GM12874 (cell line): ENCODE results near the gene PDZRN4.

Source experiments
- TF ChIP-seq, protein P1 (sequence below): IDR thresholded peaks from 2 replicates; pipeline ENCODE4 v1.5.1; 2011; ENCODE audit warnings: low read depth, mild to moderate bottlenecking, control low read depth, low read length, moderate library complexity; ENCODE audit not compliant: insufficient read depth

PDZRN4 gene

DNA sequence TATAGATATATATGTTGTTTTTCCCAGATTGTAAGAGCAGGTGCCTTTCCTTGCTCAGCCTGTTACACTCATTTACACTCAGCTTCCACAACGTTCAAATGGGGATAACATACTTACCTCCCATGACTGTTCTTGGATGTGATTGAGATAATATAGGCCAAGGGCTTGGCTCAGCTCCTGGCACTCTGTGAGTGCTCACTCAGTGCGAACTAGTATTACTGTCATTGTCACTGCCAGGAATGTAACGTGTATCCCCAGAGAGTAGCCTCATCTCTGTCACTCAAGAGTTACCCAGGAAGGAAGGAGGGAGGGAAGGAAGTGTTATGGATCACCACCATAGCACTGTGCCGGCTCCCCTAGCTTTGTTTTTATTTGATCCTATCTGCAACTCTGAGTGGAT, 307.9 kb downstream of the PDZRN4 start:
- TF ChIP-seq, protein P1, sequence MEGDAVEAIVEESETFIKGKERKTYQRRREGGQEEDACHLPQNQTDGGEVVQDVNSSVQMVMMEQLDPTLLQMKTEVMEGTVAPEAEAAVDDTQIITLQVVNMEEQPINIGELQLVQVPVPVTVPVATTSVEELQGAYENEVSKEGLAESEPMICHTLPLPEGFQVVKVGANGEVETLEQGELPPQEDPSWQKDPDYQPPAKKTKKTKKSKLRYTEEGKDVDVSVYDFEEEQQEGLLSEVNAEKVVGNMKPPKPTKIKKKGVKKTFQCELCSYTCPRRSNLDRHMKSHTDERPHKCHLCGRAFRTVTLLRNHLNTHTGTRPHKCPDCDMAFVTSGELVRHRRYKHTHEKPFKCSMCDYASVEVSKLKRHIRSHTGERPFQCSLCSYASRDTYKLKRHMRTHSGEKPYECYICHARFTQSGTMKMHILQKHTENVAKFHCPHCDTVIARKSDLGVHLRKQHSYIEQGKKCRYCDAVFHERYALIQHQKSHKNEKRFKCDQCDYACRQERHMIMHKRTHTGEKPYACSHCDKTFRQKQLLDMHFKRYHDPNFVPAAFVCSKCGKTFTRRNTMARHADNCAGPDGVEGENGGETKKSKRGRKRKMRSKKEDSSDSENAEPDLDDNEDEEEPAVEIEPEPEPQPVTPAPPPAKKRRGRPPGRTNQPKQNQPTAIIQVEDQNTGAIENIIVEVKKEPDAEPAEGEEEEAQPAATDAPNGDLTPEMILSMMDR = no peak

DNA sequence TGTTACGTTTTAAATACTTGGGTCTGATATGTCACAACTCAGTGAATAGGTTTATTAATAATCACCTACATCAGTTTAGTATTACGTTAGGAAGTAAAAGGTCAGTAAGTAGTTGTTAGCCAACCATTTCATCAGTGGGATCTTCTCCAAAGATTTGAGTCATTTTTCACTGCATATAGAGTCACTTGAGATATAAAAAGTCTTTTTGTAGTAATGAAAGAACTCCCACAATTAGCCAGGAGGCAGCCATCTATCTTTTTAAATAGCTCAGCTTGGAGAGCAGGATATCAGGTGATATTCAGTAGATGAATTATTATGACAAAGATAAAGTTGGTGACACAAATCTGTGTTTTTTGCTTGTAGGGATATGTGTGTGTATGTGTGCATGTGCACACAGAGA, 309.3 kb downstream of the PDZRN4 start:
- TF ChIP-seq, protein P1 = no peak

DNA sequence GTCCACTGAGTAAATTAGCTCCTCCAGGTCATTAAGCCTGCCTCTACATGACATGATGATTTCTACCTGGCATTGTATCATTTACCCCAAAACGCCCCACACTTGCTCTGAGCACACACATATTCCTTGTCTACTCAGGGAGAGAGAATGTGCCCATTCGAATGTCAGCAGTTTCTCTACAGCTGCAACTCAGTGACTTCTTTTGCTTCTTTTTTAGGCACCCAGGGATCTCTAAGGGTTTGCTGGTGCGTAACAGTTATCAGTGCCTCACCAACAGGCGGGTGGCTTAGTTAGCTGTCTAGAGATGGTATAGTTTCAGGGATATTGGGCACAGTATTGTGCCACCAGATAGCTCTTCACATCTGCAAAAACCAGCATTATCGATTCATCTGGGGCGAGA, 316.9 kb downstream of the PDZRN4 start:
- TF ChIP-seq, protein P1 = no peak

DNA sequence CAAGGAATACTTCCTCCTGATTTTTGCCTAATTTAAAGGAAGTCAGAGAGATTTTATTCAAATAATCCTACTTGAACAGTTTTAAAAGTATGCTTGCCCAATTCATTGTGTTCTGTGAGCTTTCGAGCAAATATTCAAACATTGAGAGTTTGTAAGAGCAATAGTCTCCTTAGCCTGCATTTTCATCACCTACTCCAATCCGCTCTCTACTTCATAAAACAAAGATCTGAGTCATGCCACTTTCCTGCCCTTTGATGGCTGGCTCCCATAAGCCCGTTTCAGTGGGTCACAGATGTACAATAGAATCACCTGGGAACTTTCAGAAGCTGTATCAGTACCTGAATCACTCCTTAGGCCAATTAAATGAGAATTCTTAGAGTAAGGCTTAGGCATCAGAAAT, 319.2 kb downstream of the PDZRN4 start:
- TF ChIP-seq, protein P1 = no peak

DNA sequence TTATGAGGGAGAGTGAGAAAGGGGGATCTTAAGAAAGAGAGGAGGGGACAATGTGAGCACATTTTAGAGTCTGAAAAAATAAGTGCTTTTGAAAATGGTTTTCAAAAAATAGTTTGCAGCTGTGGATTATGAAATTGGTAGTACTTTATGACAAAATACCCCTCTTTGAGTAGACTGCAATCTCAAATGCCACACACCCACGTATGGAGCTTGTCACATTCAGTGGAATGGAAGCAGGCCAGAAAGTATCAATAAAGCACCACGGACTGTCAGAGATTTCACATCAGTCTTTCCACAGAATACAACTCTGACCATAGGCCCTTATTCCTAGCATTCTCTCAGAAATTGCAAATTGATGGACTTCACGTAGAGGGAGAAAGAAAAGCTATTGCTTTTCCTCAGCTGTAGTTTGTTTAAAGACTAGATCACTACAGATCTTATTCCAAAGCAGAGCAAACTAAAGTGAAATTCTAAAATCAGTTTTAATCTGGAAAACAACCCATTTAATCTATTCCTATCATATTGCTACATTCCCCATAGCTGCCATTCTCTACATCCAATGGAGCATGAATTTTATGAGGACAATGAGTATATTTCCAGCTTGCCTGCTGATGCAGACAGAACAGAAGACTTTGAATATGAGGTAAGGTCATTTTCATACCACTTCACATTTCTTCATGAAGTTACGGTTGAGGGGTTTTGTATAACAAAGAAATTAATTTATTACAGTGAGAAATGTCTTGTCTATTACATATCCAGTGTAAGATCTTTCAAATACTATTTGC, 321.3 kb downstream of the PDZRN4 start:
- TF ChIP-seq, protein P1 = no peak

DNA sequence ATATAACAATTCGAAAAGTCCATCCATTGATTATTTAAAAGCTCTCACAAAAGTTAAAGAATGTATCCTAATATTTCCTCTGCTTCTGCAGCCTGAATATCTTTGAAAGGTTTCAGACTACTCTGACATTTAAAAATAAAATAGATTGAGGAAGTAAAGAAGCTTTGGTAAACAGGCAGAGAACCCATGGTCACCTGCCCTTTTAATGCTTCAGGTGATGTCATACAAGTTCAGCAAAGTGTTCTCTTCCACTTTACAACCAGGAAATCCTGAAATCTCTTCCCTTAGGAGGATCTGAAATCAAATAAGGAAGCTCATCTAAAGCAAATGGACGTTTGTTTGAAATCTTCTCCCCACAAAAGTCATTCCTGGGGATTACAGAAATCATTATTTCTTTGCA, 322.4 kb downstream of the PDZRN4 start:
- TF ChIP-seq, protein P1 = no peak

DNA sequence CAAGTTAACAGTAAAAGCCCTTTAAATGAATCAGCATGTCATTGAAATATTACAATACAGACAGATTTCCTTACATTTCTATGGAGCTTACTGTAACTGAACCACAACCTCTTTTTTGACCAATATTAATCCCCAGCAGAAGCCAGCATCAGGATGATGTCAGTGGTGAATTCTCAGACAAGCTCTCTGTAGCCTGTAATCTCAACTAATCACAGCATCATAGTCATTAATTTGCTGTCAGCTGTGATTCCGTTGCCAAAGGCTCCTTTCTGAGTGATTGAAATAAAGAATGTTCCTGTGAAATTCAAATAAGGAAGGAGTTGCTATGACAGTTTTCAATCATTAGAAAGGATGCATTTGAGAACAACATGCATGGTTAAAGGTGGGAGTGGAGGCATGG, 323.1 kb downstream of the PDZRN4 start:
- TF ChIP-seq, protein P1 = no peak
